ENCODE data around the gene SLC19A2. TPM values are rescaled to one million over a fixed set of nuclear protein-coding genes. Genes with fewer than 3 reads are reported as not detected.

The SLC19A2 gene
- total and polyA plus RNA-seq, 8 donors: 5.8 to 84.3 (median 16.7) TPM

DNA sequence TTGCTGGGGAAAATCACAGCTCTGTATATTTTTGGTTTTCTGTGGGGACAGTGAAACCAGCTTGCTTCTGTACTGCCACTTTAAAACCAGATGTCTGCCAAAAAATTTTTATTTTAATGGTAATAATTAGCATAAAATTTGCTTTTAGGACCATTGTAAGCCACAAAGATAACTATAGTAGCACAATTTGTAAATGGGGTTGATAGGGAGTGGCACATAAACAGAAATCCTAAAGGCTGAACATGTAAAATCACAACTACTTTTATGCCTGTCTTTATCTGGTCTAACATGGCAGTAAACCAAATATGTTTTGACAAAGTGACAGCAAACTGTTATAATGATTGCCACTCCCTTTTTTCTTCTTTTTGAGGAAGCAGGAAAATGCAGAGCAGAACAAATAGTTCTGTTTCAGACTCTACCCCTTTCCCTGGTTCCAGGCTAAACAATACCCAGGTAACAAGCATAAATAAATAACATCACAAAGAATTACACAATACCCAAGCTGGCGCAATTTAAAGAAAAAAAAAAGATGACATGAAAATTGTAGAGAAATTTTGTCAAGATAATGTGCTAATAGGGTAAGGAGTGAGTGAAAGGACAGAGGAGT, 34.4 kb downstream of the SLC19A2 start:
- no peak for DNase-seq
- Histone ChIP-seq H3K4me3 (no peak overlapping the region), H3K36me3 (no peaks in the 10 kb centered on the region), H3K4me1 (no peaks in the 10 kb centered on the region), H3K9me3 (peaks cover 0 to 3% (median 0%) of the 10 kb centered on the region in 4 donors), H3K27ac (no peak overlapping the region), H3K27me3 (no peaks in the 10 kb centered on the region)
- intact Hi-C loops (cut with DNase I; ENCODE audit: low total_unique reads): no loop called here
- 35 to 61% (median 55%) methylated on average over 1 of the region's 1 CpG for WGBS, 5 donors
- TF ChIP-seq POLR2A (IDR thresholded peaks at IDR 0.05): no peak
- TF ChIP-seq EP300 (IDR thresholded peaks at IDR 0.05): no peak
- TF ChIP-seq POLR2AphosphoS5 (IDR thresholded peaks at IDR 0.05): no peak
- TF ChIP-seq, protein P1, sequence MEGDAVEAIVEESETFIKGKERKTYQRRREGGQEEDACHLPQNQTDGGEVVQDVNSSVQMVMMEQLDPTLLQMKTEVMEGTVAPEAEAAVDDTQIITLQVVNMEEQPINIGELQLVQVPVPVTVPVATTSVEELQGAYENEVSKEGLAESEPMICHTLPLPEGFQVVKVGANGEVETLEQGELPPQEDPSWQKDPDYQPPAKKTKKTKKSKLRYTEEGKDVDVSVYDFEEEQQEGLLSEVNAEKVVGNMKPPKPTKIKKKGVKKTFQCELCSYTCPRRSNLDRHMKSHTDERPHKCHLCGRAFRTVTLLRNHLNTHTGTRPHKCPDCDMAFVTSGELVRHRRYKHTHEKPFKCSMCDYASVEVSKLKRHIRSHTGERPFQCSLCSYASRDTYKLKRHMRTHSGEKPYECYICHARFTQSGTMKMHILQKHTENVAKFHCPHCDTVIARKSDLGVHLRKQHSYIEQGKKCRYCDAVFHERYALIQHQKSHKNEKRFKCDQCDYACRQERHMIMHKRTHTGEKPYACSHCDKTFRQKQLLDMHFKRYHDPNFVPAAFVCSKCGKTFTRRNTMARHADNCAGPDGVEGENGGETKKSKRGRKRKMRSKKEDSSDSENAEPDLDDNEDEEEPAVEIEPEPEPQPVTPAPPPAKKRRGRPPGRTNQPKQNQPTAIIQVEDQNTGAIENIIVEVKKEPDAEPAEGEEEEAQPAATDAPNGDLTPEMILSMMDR (IDR thresholded peaks at IDR 0.05): no peak

DNA sequence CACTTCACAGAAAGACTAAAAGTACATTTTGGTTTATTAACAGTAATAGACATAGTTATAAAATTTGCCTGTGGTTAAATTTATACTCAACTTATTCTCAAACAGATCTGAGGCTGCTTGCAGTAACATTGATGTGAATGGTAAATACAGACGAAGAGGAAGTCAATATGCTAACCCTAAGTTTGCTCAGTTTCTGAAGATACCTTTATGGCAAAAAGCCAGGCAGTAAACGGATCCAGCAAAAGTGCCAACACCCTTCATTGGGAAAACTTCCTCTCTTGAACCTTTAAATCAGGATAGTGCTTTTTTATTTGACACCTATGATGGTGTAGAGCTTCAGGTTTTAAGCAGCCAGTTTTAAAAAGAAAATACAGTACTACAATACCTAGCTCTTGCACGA, 41.8 kb downstream of the SLC19A2 start:
- intact Hi-C loops (cut with DNase I; ENCODE audit: low total_unique reads): no loop called here
- H3K4me3 ChIP-seq: no peak overlapping the region
- 32 to 49% (median 42%) methylated on average over 3 of the region's 3 CpGs for WGBS, 5 donors
- peaks cover 0 to 6% (median 0%) of the 10 kb centered on the region in 3 donors for H3K27me3 ChIP-seq
- peak in 1 of 2 donors; percentile 9 for DNase-seq
- no peak overlapping the region for H3K27ac ChIP-seq
- H3K9me3 ChIP-seq: no peaks in the 10 kb centered on the region
- no peaks in the 10 kb centered on the region for H3K36me3 ChIP-seq
- TF ChIP-seq EP300 (IDR thresholded peaks at IDR 0.05): no peak
- TF ChIP-seq POLR2AphosphoS5 (IDR thresholded peaks at IDR 0.05): no peak
- no peak for TF ChIP-seq POLR2A (IDR thresholded peaks at IDR 0.05)
- TF ChIP-seq, protein P1 (IDR thresholded peaks at IDR 0.05): no peak
- H3K4me1 ChIP-seq: no peaks in the 10 kb centered on the region

DNA sequence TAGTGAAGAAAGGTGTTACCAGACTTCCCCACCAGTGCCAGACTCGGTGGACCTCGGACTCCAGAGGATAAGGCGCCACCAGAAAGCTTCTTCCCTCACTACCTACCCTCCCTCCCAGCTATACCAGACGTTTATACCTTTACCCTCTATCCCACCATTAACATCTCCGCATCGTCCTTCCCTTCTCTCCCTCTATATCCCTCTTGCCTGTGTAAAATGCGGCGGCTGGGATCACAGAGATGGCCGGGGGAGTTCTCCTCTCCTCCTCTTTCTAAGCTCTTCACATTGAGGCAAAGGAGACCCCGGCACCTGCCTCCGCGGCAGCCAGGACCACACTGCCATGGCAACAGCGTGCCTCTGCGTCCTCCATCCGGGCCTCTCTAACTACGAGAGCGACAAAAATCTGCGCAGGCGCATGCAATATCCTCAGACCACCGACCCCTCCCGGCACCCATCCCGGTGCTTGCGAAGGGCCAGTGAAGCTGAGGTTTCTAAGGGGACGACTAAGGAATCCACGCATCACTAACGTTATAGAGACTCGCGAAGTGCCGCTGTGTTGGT, 58.6 kb downstream of the SLC19A2 start, which contains the start of gene CCDC181:
CCDC181 (minus strand) TSS at position 394 of the 561 bp plus-strand sequence. CDS start 2,547 bp downstream, outside the sequence.
- peaks cover 0 to 8% (median 6%) of the 10 kb centered on the region in 3 donors for H3K27me3 ChIP-seq
- H3K4me3 ChIP-seq: peak within 1 kb of the TSS; percentile 42 to 49 (median 45)
- peaks cover 0 to 1% (median 0%) of the 10 kb centered on the region in 4 donors for H3K9me3 ChIP-seq
- peak; percentile 54 to 93 for DNase-seq
- no peaks in the 10 kb centered on the region for H3K36me3 ChIP-seq
- TF ChIP-seq EP300 (IDR thresholded peaks at IDR 0.05): no peak
- peak within 1 kb of the TSS in 1 of 5 donors; percentile 46 for H3K27ac ChIP-seq
- intact Hi-C loops (cut with DNase I; ENCODE audit: low total_unique reads): no loop called here
- peaks cover 0 to 12% (median 7%) of the 10 kb centered on the region in 4 donors for H3K4me1 ChIP-seq
- 1 to 3% (median 1%) methylated on average over 22 to 29 of the region's 29 CpGs for WGBS, 5 donors

DNA sequence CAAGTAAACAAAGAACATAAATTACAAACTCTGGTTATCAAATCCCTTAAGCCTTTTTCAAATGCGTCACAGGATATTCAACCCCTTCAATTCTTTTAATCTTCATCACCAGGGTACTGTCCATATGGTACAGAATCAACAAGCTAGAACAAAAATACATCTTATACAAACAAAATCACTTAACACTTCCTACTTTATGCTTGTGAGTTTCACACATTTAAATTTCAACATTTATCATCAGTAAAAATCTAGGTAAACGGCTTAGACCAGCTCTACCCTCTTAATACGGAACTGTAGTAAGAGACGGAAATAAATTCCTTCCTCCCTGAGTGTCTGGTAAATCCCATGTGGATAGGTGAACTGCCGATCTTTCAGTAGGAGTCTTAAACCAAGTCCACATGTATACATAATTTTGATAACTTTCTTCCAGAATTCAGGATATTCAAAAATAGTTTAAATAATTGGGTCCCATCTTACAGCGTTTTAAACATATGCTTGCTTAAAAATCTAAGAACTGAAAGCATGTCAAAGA, 59.5 kb downstream of the SLC19A2 start:
- Histone ChIP-seq H3K27me3 (peaks cover 0 to 8% (median 6%) of the 10 kb centered on the region in 3 donors), H3K36me3 (no peaks in the 10 kb centered on the region), H3K27ac (no peak overlapping the region), H3K4me3 (peak overlapping the region; percentile 42 to 49 (median 45)), H3K4me1 (peaks cover 0 to 12% (median 7%) of the 10 kb centered on the region in 4 donors), H3K9me3 (no peaks in the 10 kb centered on the region)
- intact Hi-C loops (cut with DNase I; ENCODE audit: low total_unique reads): no loop called here
- no peak for TF ChIP-seq EP300 (IDR thresholded peaks at IDR 0.05)
- TF ChIP-seq, protein P1 (IDR thresholded peaks at IDR 0.05): no peak
- no peak for TF ChIP-seq POLR2AphosphoS5 (IDR thresholded peaks at IDR 0.05)
- TF ChIP-seq POLR2A (IDR thresholded peaks at IDR 0.05): no peak
- DNase-seq: no peak
- WGBS, 5 donors: 54 to 65% (median 61%) methylated on average over 6 of the region's 6 CpGs

Data from stomach (tissue), 9 donors.